Endothelial cell (in vitro differentiated cells): ENCODE results near the gene PHOSPHO2. TPM values are rescaled to one million over a fixed set of nuclear protein-coding genes. Genes with fewer than 3 reads are reported as not detected.
A peak's percentile ranks its signal among the peaks of the same experiment; 100 is the strongest.

Experiments
- DNase-seq: peaks from one replicate; pipeline ENCODE4 v3.0.0; 2021; ENCODE audit warnings: low spot score
- H3K27ac Mint-ChIP-seq: one replicate; pipeline ENCODE4 v1.8.0; 2021; ENCODE audit warnings: mixed read lengths, inconsistent platforms; ENCODE audit not compliant: unreplicated experiment
- H3K27me3 Mint-ChIP-seq: one replicate; pipeline ENCODE4 v1.8.0; 2021; ENCODE audit warnings: mild to moderate bottlenecking, moderate library complexity, mixed read lengths, inconsistent platforms; ENCODE audit not compliant: unreplicated experiment
- H3K36me3 Mint-ChIP-seq: one replicate; pipeline ENCODE4 v1.8.0; 2021; ENCODE audit warnings: mild to moderate bottlenecking, low read depth, mixed read lengths, inconsistent platforms; ENCODE audit not compliant: unreplicated experiment
- H3K4me1 Mint-ChIP-seq: one replicate; pipeline ENCODE4 v1.8.0; 2021; ENCODE audit warnings: mild to moderate bottlenecking, mixed read lengths, inconsistent platforms; ENCODE audit not compliant: unreplicated experiment
- H3K4me3 Mint-ChIP-seq: one replicate; pipeline ENCODE4 v1.8.0; 2021; ENCODE audit warnings: mild to moderate bottlenecking, mixed read lengths, inconsistent platforms; ENCODE audit not compliant: unreplicated experiment
- H3K9me3 Mint-ChIP-seq: one replicate; pipeline ENCODE4 v1.8.0; 2021; ENCODE audit warnings: mixed read lengths, inconsistent platforms; ENCODE audit not compliant: unreplicated experiment
- CTCF ChIP-seq: fragments of 200-600 bp; sonication (generic); IDR thresholded peaks from one replicate; pipeline ENCODE4 v1.5.0; 2021; ENCODE audit warnings: antibody characterized with exemption; ENCODE audit not compliant: unreplicated experiment
- total RNA-seq: library from RNA; stranded (reverse); fragmentation: NEBNext Ultra II Directional; extraction: Animal tissue kit (Norgen Biotek cat#: 25700); gene quantifications from one replicate; pipeline ENCODE4 v1.2.1, GENCODE V29; 2021; ENCODE audit not compliant: unreplicated experiment

Gene PHOSPHO2
- total RNA-seq, 1 donor from 2014 or later = 10.5 TPM

DNA sequence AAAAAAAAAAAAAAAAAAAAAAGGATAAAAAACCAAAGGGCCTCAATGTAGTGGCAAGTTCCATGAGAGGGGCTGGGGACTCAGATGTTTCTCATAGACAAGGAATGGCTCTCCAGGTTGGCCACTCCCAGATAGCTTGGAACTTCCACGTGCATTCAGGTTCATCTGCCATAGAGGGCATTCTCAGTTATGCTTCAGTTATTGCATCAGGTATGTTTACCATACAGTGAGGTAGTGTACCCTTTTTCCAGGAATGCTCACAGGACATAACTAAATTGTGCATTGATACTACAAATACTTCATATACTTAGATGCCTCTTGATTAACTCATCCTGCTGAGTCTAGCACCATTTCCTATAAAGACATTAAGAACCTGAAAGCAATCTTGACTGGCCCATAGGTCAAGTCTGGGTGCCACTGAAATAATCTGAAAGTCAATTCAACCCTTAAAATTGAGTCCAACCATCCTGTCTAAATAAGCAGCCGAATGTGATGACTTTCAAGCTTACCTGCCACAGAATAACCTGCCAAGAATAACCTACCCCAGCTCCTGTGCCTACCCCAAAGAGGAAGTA is 24.7 kb downstream of the PHOSPHO2 start:
- no peak overlapping the region for H3K27ac Mint-ChIP-seq
- no peak overlapping the region for H3K4me3 Mint-ChIP-seq
- no peaks in the 10 kb centered on the region for H3K27me3 Mint-ChIP-seq
- TF ChIP-seq CTCF = no peak
- no peaks in the 10 kb centered on the region for H3K9me3 Mint-ChIP-seq
- peaks cover 3% of the 10 kb centered on the region for H3K4me1 Mint-ChIP-seq
- DNase-seq = no peak
- no peaks in the 10 kb centered on the region for H3K36me3 Mint-ChIP-seq

DNA sequence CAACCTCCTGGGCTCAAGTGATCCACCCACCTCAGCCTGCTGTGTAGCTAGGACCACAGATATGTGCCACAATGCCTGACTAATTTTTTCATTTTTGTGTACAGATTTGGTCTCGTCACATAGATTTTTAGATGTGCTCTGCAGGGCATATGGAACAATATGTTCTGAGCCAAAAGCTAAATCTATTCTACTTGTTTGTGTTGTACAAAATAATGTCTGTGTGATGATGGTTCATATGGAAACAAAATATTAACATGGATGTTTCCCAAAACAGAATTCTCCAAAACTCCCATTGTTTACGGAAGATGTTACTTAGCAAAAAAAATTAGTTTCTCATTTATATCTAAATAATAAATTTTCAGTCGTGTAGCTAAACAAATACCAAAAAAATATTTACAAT is 26.7 kb downstream of the PHOSPHO2 start:
- Mint-ChIP-seq H3K27ac (no peak overlapping the region), H3K36me3 (no peaks in the 10 kb centered on the region), H3K9me3 (no peaks in the 10 kb centered on the region), H3K4me3 (no peak overlapping the region), H3K4me1 (peaks cover 3% of the 10 kb centered on the region), H3K27me3 (no peaks in the 10 kb centered on the region)
- no peak for DNase-seq
- no peak for TF ChIP-seq CTCF

GRCh38 chr2:169727065-169727464 is 32.8 kb downstream of the PHOSPHO2 start:
- Mint-ChIP-seq H3K9me3 (no peaks in the 10 kb centered on the region), H3K36me3 (no peaks in the 10 kb centered on the region), H3K27ac (no peak overlapping the region), H3K4me1 (peaks cover 6% of the 10 kb centered on the region), H3K27me3 (no peaks in the 10 kb centered on the region), H3K4me3 (no peak overlapping the region)
- DNase-seq = no peak
- no peak for TF ChIP-seq CTCF

GRCh38 chr2:169729274-169729605 is 35.0 kb downstream of the PHOSPHO2 start:
- Mint-ChIP-seq H3K27me3 (peaks cover 1% of the 10 kb centered on the region), H3K27ac (no peak overlapping the region), H3K9me3 (no peaks in the 10 kb centered on the region), H3K36me3 (no peaks in the 10 kb centered on the region), H3K4me1 (peaks cover 8% of the 10 kb centered on the region), H3K4me3 (no peak overlapping the region)
- no peak for DNase-seq
- no peak for TF ChIP-seq CTCF

DNA sequence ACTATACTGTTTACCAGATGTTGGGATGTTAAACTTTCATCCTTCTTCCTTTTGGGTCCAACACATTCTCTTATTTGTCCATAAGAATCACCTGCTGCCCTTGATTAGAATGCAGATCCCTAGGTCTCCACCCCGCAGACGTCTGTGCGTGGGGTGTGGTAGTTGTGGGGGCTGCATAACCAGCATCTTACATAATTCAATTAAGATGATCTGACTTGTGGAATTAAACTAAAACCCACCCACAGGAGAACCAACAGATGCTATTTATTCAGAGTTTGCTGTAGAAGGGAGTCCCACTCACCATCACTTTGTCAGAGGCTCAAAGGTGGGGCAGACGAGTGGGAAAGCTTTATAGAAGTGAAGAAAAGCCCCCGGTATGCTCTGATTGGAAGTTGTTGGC is 37.8 kb downstream of the PHOSPHO2 start:
- Mint-ChIP-seq H3K36me3 (no peaks in the 10 kb centered on the region), H3K27me3 (peaks cover 6% of the 10 kb centered on the region), H3K4me1 (peaks cover 26% of the 10 kb centered on the region), H3K9me3 (no peaks in the 10 kb centered on the region), H3K4me3 (peak overlapping the region; percentile 59), H3K27ac (no peak overlapping the region)
- no peak for DNase-seq
- TF ChIP-seq CTCF = no peak
